ENCODE measurements around the gene CDH23.

Gene CDH23

GRCh38 chr10:71737001-71737833 is 340.5 kb downstream of the CDH23 start:
- DNase-seq, result no peak

DNA sequence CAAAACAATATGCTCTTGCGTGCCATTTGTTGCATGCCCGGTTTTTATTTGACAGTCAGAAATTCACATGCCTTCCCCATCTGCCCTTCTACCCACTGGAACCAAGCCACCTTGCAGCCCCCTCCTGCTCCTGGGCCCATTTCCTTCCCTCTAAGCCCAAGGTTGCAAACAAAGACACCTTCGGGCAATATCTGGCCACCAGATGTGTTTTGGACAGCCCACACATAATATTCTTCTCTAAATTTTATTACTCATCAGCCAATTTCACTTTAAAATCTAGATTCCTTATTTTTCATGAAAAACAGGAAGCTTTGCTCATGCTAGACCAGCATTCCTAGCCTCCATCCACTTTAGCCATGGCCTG is 341.1 kb downstream of the CDH23 start:
- DNase-seq, result no peak

- DNase-seq, result no peak
Measured at GRCh38 chr10:71739358-71739900, 342.7 kb downstream of the CDH23 start.

DNA sequence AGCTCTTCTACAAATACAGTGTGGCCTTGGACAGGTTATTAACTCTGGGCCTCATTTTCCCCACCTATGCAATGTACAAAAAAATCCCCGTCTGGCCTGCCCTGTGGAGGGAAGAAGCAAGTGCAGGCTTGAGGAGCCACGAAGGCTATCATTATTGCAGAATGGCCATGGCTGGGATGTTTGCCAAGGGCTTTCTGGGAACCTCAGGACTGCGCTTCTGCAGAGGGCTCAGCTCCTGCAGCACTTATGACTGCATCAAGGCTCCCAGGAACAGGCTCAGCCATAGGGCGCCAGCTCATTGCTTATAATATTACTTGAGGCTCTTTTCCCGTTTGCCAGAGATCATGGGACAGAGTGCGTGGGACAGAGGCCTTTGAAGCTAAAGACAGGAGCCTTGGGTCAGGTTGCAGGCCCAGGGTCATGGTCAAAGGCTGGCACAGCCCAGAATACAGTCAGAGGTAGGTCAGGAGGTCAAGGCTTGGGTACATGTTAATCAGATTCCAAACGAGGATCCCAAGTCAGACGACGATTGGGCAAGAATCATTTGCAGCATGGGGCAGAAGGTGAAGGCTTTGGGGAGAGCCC is 343.4 kb downstream of the CDH23 start:
- no peak for DNase-seq

DNA sequence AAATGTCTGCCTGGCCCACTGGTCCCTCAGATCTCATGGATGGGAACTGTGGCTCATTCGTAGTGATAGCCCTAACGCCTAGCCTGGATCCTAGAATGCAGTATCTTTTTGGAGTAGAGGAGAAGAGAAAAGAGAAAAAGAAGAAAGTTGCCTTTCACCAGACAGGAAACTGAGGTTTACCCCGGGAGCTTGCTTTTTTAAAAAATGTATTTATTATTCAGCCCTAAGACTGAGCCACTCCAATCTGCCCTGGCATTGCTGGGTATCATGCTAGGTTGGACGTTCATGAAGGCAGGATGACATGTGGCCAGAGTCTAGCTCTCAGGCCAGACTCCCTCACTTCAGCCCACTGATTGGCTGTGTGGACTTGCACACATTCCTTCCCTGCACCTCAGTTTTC is 344.3 kb downstream of the CDH23 start:
- DNase-seq, result no peak

- no peak for DNase-seq
Measured at GRCh38 chr10:71741671-71742070, 345.0 kb downstream of the CDH23 start.

DNA sequence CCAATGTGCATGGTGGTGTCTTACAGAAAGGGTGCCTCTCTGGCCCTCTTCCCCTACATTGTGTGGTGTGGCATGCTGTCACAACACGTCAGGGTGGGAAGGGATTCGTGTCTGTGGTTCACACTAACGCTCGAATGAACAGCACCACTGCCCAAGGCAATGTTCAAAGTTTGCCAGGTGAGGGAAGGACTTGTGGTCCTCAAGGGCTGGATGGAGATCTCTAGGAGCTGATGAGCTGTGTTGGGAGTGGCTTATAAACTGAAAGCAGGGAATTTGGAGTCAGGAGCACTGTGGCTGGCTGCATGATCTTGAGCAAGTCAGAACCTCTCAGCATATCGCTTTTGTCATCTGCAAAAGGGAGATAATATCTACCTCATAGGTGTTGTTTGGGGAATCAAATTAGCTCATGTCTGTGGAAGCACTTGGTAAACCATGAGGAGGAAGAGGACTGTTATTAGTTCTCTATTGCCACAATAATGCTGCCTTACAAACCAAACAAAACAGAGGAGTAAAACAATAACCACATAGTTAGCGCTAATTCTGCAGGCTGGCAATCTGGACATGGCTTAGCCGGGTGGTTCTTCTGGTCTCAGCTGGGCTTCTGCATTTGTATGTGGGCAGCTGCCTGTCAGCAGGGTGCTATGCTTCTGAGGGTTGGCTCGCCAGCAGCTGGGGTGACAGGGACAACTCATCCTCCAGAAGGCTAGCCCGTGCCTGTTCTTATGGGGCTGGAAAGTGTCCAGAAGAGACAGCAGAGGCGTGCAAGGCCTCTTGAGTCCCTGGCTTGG is 345.8 kb downstream of the CDH23 start:
- no peak for DNase-seq

GRCh38 chr10:71743089-71743838 is 346.5 kb downstream of the CDH23 start:
- no peak for DNase-seq

GRCh38 chr10:71743866-71744265 is 347.1 kb downstream of the CDH23 start:
- DNase-seq, result no peak

- DNase-seq, result no peak
Measured at GRCh38 chr10:71744897-71745663, 348.4 kb downstream of the CDH23 start.

GRCh38 chr10:71745664-71746250 is 349.0 kb downstream of the CDH23 start:
- no peak for DNase-seq

DNA sequence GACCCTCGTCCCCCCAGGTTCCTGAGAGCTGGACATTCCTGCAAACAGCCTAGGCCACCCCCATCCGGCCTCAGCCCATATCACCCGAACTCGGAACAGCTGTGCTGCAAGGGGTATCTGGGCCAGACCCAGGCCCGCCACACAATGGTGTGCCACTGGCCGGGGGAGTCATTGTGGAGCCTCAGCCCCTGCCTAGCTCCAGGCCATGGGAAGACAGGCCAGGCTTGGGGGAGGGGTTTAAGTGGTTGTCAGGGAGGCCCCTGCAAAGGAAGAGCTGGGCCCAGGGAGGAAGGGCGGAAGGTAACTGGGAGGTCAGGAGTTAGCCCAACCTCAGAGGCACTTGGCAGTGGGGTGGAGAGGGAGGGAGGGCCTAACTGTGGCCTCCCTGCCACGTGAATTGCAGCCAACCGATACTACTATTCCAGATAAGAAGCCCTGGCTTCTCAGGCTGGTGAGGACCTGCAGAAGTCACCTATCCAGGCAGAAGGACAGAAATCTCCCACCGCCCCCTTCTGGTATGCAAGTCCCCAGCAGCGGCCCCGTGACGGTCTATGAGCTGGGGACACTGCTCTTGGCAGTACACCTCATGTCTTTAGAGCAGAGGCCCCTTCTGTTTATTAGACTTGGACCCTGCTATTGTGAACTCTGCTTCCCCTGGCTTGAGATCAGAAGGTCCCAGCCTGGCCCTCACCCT is 349.8 kb downstream of the CDH23 start:
- no peak for DNase-seq

GRCh38 chr10:71747039-71747531 is 350.4 kb downstream of the CDH23 start:
- DNase-seq, result no peak

DNA sequence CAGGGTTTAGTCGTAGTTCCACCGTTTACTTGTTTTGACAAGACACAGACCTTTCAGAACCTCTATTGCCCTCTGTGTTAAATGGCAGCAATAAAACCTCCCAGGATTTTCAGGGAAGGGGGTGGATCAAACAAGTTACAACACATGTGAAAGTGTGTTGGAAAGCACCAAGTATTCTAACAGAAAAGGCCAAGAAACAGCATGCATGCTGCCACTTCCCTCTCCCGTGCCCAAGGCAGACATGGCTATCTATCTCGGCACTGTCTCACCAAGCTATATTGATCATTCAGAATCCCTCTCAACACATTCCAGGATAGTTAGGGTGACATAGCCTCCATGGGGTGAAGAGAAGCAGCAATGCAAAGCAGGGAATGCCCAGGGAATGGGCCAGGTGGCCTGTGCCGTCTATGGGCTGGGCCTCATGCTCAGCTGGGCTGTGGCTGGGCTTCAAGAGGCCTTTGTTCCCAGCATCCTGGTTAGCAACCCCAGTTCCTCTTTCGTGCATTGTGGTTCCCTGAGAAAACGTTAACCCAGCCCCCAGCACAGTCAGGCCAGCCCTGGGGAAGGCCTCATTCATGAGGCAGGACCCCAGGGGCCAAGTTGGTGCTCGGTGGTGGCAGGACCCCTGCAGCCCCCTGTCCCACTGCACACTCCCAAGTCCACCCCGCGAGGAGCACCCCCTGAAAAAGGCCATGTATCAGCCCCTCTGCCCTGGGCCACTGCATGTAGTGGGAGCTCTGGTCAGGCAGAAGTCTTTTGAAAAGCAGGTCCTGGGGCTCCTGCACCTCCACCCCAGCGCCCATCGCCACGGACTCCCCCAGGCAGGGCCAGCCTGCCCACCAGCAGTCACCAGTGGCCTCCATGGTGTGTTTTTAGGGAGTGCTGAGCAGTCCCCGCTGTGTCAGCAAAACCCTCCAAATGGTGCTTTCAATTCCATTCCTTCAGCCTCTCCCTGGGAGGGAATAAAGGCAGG is 351.1 kb downstream of the CDH23 start:
- no peak for DNase-seq

DNA sequence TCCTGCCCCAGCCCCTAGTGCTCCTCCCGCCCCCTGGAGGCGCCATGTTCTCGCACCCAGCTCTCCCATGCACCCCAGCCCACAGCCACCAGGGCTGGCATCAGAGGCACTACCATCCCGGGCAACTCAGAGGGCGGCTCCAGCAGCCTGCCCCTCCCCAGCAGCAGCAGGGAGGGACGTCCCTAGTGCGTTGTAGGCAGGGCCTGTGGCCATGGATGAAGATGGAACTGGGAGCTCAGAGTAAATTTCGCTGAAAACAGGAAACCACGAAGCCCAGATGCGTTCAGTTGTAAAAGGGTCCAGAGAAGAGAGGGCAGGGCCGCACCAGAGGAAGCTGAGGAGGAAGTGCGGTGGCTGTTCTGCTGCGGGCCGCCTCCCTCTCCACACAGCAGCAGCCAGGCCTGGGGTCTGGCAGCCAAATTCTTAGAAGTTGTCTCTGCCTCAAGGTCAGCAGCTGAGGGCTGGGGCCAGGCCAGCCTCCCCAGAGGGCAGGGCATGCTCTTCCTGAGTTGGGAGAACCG is 352.0 kb downstream of the CDH23 start:
- peak; percentile 52 for DNase-seq

GRCh38 chr10:71749396-71749795 is 352.7 kb downstream of the CDH23 start:
- no peak for DNase-seq

GRCh38 chr10:71750124-71750841 is 353.6 kb downstream of the CDH23 start:
- DNase-seq, result no peak

- DNase-seq, result no peak
Measured at GRCh38 chr10:71750986-71751385, 354.3 kb downstream of the CDH23 start.

All from activated CD4-positive, alpha-beta T cell treated with anti-CD3 and anti-CD28 coated beads for 1 hour (primary cell).